Anterior cingulate cortex (tissue), 58 donors: Measurements from ENCODE around the gene SFMBT2.
"Not testable (repeated sequence)": the region's sequence is repeated elsewhere in the genome, so short reads cannot be mapped to it uniquely, and the experiment has no call there.

Experiments
- DNase-seq, 58 donors: peaks; one replicate each; lab custom pipeline; 2025; lab: John Stamatoyannopoulos, UW

SFMBT2 gene

GRCh38 chr10:7305053-7305452 lies 105.8 kb downstream of the SFMBT2 start:
- DNase-seq, result no peak

GRCh38 chr10:7304110-7304509 lies 106.7 kb downstream of the SFMBT2 start:
- DNase-seq, result no peak

- no peak for DNase-seq
Measured at GRCh38 chr10:7302930-7303557, 107.8 kb downstream of the SFMBT2 start.

GRCh38 chr10:7302392-7302906 lies 108.4 kb downstream of the SFMBT2 start:
- no peak for DNase-seq

- peak in 3 of 58 donors; percentile 3 to 18 (median 14) for DNase-seq
Measured at GRCh38 chr10:7301006-7301778, 109.6 kb downstream of the SFMBT2 start.

- DNase-seq, result peak in 6 of 58 donors; percentile 4 to 21 (median 18)
Measured at GRCh38 chr10:7300384-7300971, 110.4 kb downstream of the SFMBT2 start.

DNA sequence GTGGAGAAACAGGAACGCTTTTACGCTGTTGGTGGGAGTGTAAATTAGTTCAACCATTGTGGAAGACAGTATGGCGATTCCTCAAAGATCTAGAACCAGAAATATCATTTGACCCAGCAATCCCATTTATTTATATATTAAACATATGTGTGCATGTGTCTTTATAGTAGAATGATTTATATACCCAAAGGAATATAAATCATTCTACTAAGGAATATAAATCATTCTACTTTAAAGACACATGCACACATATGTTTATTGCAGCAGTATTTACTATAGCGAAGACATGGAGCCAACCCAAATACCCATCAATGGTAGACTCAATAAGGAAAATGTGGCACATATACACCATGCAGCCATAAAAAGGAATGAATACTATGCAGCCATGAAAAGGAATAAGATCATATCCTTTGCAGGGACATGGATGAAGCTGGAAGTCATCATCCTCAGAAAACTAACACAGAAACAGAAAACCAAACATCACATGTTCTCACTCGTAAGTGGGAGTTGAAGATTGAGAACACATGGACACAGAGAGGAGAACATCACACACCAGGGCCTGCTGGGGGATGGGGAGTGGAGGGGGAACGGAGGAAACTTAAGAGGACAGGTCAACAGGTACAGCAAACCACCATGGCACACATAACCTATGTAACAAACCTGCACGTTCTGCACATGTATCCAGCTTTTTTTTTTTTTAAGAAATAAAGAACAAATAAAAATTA lies 111.1 kb downstream of the SFMBT2 start:
- not testable (repeated sequence) for DNase-seq

DNA sequence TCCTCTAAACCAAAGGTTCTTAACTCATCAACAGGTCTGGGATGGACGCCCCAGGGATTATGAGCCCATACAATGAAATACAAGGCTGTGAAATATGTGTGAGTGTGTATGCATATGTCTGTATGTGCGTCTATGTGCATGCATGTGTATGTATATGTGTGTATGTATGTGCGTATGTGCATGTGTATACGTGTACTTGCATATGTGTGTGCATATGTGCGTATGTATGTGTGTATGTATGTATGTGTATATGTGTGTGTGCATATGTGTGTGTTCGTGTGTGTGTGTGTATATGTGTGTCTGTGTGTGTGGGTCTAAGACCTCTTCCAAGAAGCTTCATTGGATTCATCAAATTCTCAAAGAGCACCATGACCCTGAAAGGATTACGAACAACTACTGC lies 112.3 kb downstream of the SFMBT2 start:
- DNase-seq, result no peak

- no peak for DNase-seq
Measured at GRCh38 chr10:7297094-7297493, 113.7 kb downstream of the SFMBT2 start.

- no peak for DNase-seq
Measured at GRCh38 chr10:7296648-7297047, 114.2 kb downstream of the SFMBT2 start.

- no peak for DNase-seq
Measured at GRCh38 chr10:7296076-7296475, 114.8 kb downstream of the SFMBT2 start.

DNA sequence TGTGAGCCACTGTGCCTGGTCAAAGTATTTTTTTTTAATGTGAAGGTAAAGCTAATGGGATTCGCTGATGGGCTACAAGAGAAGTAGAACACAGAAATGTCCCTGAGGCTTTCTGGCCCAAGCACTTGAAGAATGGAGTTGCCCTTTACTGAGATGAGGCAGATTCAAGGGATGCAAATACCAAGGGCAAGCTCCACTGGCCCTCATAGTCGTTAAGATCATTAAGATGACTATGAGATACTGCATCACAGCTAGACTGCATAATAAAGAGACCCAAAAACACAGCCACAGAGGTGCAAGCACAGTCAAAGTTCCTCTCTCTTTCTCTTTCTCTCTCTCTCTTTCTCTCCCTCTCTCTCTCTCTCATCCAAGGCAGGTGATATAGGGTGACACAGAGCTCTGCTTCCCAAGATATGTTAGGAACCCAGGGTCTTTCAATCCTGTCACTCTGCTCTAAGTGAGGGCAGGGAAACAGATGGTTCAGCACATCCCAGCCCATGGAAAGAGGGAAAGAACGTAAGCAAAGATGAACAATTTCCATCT lies 117.4 kb downstream of the SFMBT2 start:
- DNase-seq, result no peak

- DNase-seq, result no peak
Measured at GRCh38 chr10:7291487-7292270, 119.2 kb downstream of the SFMBT2 start.

DNA sequence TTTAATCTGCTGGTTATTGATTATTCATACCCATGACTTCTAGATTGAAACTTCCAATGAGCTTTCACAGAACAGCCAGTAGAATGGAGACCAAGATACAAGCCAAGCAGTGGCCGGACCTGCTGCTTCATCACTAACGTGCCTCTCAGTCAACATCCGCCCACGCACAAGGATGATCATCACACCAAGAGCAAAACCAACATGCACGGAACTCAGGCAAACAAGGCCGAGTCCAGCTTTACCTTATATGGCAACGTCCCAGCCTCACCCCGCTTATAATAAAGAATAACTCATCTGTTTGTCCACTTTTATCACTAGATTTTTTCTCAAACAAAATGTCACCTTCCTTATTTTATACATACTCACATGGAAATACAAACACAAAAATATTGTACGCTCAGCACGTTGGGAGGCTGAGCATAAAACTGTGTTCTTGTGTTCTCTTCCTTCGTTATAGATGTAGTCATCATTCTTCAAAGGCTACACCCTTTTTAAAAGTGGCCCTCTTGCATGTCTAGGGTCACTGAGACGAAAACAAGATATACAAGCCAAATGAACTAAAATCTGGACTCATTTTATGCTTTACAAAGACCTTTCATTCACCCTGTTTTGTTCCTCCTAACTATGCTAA lies 122.7 kb downstream of the SFMBT2 start:
- no peak for DNase-seq

DNA sequence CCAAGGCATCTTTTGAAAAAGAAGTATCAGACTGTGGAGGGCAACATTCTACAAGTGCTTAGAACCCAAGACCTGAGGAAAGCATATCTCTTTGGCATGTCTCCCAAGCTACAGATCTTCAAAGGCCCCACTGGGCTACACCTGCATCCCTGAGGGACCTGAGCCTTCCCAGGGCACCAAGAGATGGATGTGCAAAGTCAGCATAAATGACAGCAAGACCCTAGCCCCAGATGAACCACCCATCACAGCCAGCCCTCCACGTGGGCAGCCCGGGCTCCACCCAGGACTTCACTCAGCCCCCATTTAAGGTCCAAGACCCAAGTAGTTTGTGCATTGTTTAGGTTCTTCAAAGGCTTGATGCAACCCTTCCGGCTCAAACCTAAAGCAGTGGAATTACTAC lies 123.5 kb downstream of the SFMBT2 start:
- no peak for DNase-seq

GRCh38 chr10:7285522-7286322 lies 125.1 kb downstream of the SFMBT2 start:
- no peak for DNase-seq

GRCh38 chr10:7283246-7283645 lies 127.6 kb downstream of the SFMBT2 start:
- no peak for DNase-seq

DNA sequence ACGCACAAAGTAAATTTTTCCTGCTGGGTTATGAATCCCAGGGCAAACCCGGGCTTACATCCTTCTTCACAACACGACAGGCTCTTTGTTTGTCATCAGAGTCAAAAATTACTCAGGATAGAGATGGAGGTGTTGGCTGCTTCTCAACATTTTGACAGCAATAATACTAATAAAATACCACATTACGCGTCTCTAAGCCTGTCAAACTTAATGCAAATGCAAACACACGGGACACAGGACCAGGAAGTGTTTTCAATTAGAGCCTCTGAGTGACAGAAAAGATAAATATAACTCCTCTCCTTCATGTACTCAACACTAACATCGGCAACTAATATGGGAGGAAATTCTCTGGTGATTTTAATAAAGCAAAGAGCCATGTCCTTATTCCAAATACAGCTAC lies 128.4 kb downstream of the SFMBT2 start:
- no peak for DNase-seq
